NCI-H1048 (cell line): ENCODE data around the gene ATP6V1F.

Experiments
- DNase-seq: peaks from one replicate; lab custom pipeline; 2025; lab: John Stamatoyannopoulos, UW

ATP6V1F gene

DNA sequence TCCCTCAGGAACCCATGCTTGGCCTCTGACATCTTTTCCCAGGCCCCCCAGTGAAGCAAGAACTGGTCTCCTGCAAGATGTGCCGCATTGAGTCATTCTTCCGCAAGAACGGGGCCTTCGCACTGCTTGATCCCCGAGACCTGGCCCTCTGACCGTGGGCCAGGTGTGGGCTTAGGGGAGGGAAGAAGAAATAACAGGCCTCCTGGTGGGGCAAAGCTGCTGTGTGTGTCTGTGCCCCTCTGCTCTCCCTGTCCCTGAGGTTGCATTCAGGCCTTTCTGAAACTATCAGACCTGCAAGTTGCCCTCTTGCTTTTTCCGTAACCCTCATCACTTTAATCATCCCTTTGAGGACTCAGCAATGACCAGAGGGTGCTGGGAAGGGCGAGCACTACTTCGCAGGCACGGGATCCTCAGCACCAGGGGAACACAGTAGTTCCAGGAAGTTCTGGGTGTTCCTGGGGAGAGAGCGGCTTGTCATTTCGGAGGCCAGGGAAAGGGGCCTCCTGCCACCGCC lies 6.0 kb downstream of the ATP6V1F start:
- no peak for DNase-seq

DNA sequence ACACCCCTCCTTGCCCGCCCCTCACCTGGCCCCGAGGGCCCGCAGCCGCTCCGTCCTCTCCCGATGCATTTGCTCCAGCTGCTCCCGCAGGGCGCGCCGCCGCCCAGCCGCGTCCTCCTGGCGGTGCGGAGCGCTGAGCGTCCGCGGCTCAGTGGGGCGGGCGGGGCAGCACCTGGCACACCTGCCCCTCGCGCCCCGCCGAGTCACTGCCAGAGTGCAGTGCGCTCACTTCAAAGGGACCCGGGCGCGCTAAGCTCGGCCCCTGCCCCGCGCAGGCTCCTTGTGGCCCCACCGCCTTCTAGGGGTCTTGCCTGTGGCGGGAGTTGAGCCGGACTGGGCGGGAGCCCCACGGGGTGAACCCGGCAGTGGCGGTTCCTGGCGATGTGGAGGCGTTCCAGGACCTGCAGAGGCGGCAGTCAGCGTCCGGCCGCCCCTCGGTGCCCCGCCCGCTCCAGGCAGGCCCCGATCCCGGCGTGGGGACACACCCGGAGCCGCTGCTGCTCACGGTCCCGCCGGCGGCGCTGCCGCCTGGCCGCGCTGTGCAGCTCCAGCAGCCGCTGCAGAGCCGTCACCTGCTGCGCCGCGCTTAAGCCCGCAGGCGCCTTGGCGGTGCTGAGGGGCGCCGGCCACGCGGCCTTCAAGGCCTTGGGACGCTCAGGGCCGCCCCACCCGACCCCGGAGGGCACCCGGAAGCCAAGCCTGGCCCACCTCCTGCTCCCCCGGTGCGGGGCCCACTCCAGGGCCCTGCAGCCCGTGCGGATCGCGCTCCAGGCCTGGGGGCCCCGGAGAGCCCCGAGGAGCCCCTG lies 6.7 kb downstream of the ATP6V1F start:
- DNase-seq, result no peak

DNA sequence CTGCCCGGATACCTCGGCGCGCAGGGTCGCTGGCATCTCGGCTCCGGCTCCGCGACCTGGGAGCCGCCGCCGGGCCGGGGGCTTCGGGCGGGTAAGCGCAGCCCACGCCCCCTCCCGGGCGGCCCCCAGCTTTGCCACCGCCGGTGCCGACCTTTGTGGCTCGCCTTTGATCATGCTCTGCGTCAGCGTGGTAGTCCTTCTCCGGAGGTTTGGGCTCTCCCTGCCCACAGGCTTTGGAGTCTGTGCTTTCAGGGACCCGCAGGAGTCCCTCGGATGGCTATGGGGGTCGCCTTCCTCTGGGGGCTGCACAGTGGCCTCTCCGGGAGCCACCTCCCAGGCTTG lies 7.3 kb downstream of the ATP6V1F start:
- DNase-seq, result no peak

DNA sequence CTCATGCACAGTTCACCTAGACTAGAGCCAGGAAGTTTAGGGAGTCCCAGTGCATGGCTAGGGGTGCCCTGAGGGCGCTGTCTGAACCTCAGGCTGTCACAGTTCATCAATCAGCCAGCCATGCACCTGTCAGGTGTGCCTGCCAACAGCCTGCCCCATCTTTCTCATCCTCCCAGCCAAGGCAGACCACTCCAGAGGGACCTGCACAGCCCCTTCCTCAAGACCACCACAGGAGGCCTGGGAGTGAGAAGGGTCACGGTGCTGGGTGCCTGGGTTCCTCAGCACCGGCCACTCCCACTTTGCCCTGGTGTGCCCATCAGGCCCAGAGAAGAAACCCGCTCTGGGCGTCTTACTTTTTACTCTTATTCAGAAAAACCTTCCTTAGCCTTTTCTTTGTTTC lies 8.4 kb downstream of the ATP6V1F start:
- no peak for DNase-seq

DNA sequence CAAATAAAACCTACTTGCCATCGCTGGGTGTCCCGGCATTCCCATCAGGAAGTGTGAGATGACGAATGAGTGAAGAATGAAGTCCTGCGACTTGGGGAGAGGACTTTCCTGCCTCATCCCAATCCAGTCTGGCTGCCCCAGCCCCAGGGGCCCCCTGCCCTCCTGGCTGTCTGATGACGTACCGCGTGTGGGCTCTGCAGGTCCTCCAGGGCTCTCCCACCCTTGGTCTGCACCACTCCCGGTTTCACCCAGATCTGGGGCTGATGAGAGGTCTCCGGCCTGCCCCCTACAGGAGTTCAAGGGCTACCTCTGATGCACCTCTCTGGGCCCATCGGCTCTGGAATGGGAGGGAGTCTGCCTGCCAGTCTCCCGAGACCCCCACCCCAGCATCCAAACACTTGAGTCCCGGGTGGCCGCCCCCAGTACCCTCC lies 9.8 kb downstream of the ATP6V1F start:
- no peak for DNase-seq

DNA sequence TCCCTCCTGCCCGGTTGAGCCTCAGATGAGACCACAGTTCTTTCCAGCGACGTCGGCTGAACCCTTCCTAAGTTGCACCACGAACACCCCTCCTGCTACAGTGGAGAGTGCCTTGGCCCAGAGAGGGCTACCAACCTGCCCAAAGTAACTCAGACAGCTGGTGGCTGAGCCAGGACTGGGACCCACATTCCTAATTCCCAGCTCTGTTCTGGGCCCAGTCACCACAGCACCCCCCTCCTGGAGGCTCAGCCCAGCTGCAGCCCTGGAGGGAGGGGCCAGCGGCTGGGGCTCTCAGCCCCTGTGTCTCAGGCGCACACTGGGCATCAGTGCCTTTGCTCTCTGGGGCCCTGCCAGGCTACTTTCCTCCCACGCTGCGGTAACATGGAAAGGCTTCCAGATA lies 10.6 kb downstream of the ATP6V1F start:
- DNase-seq, result no peak

DNA sequence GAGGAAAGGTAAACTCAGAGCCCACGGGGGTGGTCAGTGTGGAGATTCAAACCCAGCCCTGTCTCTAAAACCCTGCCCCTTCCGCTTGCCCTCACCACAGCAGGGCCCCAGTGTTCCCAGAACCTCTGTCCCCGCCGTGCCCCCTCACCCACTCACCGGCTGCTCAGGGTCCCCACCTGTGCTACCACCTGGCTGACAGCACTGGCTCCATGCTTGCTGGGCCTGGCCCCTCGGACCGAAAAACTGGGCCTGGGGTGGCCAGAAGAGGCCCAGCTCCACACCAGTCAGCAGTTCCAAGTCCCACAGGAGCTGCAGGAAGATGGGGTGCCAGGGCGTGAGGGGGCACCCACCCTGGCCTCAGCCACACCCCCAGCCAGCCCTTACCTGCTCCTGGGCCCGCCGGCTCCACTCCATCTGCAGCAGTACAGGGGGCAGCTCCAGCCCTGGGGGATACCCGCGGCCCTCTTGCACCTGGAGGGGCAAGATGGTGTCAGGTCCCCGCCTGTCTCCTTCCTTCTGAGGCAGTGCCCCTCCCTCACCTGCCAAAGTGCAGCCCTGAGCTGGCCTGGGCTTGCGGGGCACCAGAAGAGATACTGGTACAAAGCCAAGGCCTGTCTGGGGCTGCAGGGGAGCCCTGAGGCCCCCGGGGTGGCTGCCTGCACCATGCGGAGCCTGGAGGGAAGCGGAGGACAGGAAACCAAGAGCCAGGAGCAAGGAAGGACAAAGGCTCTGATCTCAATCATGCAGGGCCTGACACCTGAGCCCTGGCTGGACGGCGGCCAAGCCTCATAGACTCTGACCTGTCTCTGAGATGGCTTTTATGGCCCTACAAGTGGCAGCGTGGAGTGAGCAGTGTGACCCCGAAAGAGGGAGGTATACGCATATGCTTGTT lies 11.7 kb downstream of the ATP6V1F start:
- no peak for DNase-seq

DNA sequence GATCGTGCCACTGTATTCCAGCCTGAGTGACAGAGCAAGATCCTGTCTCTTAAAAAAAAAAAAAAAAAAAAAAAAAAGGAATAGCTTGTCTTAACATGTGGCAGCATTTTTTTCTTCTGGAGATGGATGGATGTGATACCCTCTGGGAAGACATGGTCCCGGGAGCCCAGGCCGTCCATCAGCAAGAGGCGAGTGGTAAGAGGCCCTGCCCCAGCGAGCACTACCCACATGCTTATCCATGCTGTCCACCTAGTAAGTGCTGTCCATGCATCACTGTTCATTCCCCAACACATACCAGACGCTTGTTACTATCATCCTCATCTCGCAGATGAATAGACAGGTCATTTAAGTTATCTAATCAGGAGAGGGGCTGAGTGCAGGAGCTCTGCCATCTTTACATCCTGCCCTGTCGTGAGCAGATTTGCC lies 12.9 kb downstream of the ATP6V1F start:
- DNase-seq, result no peak

DNA sequence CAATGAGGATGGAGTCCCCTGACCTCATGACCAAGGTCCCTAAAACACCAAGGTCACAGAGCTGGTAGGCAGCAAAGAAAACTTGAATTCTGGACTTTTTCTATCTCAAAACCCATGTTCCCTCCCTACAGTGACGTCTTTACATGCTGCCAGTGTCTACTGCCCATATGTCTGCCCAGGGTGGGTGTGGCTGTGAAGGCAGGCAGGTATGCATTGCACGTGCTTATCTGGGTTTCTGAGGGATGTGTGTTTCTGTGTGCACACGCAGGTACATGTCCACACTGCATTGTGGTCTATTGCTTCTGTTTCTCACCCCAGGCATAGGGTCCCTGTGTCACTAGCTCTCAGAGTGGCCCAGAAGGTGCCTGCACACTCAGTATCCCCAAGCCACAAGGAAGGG lies 13.5 kb downstream of the ATP6V1F start:
- no peak for DNase-seq

DNA sequence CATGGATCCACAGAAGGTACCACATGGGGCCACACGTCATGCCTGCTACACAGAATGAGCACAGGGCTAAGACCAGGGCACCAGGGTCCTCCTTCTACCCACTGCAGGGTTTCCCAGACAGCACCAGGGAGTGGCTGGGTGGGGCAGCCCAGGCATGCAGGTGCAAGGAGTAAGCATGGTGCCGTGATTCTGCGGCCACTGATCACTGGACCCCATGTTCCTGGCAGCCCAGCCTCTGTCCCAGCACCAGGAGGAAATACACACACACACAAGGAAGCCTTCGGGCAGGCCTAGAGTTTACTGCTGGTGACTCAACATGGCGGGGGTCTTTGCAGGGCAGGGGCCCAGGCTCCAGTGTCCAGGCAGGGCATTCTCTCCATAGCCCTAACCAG lies 13.9 kb downstream of the ATP6V1F start:
- no peak for DNase-seq

DNA sequence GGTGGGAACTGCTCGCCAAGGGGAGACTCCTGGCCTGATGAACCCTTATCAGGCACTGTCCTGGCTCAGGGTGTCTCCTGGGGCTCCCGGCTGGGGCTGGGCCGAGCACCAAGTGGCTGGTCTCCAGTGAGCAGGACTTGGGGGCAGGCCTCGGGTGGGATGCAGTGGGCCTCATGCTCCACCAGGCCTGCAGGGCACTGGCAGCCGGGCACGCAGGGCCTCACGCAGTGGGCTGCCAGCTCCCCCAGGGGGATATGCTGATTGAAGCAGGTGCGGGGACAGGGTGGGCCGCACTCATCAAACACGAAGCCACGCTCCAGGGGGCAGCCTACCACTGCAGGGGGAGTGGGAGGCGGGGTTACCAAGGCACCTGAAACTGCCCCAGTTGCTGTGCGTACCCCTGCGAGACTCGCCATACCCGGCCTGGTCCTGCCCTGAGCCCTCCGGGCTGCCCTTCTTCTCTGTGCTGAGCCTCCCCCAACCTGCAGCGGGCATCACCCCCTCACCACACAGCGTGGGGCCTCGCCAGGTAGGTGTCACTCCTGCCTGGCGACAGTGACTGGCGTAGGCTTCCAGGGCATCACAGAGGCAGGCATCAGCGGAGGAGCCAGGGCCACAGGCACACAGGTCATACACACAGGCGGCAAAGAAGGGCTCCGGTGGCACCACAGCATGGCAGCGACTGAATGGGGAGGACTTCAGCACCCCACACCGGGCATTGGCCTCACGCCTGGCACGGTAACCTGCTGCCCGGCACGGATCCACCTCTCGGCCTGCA lies 14.5 kb downstream of the ATP6V1F start:
- no peak for DNase-seq

DNA sequence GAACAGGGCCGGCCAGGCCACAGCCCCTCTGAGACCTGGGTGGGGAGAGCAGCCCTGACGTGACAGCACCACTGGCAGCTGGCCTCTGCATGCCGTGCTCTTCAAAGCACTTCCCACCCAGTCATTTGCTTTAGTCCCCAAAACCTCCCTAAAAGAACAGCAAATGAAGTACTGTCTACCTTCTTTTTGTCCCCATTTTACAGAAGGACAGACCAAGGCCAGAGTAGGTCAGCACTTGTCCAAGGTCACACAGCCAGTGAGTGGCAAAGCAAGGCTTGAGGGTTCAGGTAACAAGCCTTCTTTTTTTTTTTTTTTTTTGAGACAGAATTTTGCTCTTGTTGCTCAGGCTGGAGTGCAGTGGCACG lies 15.1 kb downstream of the ATP6V1F start:
- DNase-seq, result no peak

DNA sequence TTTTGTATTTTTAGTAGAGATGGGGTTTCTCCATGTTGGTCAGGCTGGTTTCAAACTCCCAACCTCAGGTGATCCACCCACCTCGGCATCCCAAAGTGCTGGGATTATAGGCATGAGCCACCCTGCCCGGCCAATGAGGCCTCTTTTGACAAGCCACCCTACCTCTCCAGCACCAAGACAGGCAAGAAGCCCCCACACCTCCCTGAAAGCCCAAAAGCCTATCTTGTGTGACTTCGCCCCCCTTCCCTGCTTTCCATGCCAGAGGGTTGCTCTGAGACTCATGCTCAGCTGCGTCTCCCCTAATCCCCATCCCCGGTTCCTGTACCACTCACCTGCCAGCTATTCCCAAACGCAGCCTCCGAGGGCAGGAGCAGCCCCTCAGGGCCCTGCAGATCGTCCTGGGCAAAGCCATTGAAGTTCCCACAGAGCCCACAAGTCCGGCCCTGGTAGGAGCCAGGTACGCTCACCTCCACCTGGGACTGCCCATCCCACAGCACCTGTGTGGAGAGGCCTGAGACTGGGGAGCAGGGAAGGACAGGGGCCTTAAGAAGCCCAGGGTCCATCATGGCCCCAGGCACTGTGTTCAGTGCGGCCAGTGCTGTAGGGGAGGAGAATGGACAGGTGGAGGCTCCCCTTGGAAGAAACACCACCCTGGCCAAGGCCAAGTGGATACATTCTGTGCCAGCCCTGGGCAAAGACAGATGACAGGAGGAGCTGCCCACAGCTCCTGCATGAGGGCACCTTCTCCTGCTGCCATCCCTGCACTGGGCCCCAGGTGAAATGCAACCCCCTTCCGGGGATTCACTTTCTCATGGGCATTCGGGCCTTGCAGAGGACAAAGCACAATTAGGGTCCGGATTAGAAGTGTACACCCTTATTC lies 15.8 kb downstream of the ATP6V1F start:
- no peak for DNase-seq

DNA sequence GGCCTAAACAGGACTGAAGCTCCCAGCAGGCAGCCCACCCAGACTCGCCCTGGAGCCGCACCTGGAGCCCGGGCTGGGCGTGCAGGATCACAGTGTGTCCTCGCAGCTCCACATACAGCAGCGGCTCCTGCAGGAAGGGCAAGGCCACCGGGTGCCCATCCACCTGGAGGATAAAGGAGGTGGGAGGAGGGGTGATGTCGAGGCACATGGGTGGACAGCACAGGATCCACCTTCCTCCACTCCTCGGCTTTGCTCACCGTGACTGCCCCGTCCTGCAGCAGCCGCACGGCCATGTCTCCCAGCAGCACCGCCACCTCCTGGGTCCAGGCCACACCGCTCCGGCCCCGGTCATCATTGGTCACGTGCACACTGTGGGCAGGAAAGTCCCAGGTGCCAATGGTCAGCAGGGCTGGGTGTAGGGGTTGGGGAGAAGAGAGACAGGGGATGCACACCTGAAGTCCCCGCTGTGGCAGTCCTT lies 16.8 kb downstream of the ATP6V1F start:
- no peak for DNase-seq

DNA sequence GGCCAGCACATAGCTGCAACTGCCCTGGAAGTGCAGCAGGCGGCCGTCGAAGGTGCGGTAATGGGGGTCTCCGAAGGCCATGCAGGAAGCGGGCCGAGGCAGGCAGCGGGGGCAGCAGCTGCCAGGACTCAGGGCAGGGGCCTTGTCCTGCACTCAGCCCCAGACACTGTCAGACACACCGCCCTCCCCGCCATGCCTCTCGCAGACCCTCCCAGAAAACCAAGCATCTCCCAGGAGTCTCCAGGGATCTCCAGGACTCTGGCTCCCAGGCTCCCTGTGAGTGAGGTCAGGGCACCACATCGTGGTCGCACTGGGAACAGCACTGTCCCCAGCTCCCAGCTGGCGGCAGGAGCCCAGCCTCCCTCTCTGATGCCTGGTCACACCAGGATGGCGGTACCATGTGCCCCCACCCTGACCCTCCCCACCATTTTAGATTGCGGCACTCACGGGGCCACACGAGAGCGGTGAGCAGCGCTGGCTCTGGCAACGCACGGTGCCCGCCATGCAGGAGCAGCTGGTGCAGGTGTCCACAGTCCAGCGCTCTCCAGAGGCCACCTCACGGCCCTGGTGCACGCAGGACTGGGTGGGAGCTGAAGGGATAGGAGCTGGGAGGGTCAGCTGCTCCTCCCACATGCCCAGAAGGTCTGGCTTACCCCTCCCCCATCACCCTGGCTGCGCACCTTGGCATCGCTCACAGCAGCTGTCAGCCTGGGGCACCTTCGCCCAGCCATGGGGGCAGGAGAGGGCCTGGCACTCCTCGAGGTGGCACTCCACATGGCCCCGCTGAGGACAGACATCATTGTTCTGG lies 17.5 kb downstream of the ATP6V1F start:
- no peak for DNase-seq

DNA sequence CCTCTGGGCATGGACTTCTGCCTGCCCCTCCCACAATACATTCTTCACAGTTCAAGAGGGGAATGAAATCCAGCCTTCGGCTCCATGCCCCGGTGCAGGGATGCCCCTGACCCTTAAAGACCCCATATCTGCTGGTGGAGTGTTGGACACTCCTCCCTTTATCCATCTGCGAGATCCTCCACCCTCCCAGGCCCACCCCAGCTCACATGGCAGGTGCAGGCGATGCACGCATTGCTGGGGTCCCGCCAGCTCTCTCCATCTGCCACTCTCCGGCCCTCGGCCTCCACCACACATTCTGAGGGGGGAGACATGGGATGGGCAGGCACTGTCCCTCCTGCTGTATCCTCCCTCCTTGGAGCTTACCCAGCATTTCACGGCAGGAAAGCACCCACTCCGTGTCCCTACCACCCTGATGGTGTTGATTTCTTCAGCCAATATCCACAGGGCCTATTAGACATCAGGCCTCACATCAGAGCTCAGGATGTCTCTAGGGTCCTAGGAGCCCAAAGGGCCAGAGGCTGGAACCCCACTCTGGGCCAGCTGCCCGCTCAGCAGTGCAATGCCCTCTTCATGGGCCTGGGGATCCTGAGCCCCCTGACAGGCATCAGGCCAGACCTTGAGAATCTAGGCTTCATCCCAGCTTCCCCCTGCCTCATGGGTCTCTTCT lies 18.3 kb downstream of the ATP6V1F start:
- no peak for DNase-seq

DNA sequence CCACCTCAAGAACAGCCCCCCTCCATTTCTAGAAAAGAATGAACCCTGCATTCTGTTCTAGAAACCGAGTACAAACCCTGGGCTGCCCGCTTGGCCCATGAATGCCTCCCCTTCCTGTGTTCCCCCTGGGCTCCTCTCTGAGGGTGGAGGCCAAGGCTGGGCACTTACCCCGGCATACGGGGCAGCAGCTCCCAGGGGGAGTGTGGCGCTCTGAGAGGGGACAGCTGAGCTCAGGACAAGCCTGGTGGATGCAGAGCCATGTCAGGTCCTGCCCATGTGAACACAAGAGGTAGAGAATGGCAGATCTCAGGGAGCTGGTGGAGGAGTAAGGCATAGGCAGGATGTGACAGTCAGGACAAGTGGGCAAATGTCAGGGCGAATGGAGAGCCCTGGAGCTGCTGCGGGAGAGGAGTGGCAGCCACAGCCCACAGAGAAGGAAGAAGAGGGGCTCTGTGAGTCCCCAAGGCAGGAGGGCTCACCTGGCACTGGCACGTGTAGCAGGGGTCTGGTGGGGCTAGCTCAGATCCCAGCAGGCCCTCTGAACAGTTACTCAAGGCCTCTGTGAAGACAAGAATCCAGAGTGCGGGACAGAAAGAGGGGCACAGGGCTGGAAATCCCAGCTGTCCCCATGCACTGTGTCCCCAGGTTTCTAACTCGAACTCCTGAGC lies 18.9 kb downstream of the ATP6V1F start:
- no peak for DNase-seq

DNA sequence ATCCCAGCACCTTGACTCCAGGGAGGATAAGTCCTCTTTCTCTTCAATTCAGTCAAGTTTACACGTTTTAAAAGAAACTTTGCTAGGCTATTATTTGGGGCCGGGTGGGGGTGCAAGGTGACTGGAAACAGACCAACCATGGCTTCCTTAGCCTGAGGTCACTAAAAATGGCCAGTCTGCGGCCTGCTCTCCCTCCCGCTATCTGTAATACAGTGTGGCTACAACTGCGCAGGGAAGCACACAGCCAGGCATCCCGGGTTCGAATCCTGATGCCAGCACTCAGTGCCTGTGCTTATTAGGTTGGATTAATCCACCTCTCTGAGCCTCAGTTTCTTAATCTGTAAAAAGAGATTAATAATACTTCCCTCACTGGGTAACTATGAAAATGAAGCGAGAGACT lies 19.5 kb downstream of the ATP6V1F start:
- no peak for DNase-seq
